Measurements from ENCODE around the gene TMEM108. TPM values are rescaled to one million over a fixed set of nuclear protein-coding genes. Genes with fewer than 3 reads are reported as not detected.

Gene TMEM108
- total RNA-seq, 4 donors from 2014 or later = 0.21 to 1.5 TPM; not detected in 2

GRCh38 chr3:133361435-133361834 lies 323.2 kb downstream of the TMEM108 start:
- no peaks in the 10 kb centered on the region for H3K27me3 ChIP-seq
- H3K4me3 ChIP-seq = no peak overlapping the region
- no peak for DNase-seq (ENCODE audit: low spot score in 2 of 2)
- H3K27ac ChIP-seq = no peak overlapping the region
- 72 to 84% methylated on average over 4 of the region's 4 CpGs for WGBS, 2 donors
- H3K4me1 ChIP-seq = no peaks in the 10 kb centered on the region
- TF ChIP-seq POLR2A (IDR thresholded peaks at IDR 0.05) (no peak), EP300 (IDR thresholded peaks at IDR 0.05) (no peak)
- H3K9me3 ChIP-seq = peaks cover 0 to 8% (median 0%) of the 10 kb centered on the region in 4 donors
- no peaks in the 10 kb centered on the region for H3K36me3 ChIP-seq

DNA sequence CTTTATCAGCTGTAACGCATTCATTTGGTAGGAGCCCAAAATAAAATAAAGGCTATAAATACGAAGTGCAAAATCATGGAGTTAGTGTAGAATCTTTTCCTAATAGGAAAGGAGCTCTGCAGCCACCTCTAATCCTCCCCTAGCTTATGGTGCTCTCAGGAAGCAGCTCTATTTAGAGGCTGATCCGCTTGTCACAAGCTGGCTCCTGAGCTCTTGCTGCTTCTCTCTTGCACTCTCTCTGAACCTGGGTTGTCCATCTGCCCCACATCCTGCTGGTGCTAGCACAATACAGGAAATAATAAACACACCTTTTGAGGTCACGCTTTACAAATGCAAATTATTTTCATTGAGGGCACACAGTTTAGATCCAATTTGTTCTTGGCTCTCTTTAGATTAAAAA lies 324.3 kb downstream of the TMEM108 start:
- H3K9me3 ChIP-seq = no peaks in the 10 kb centered on the region
- no peak overlapping the region for H3K27ac ChIP-seq
- no peak for DNase-seq (ENCODE audit: low spot score in 2 of 2)
- H3K4me1 ChIP-seq = no peaks in the 10 kb centered on the region
- H3K4me3 ChIP-seq = no peak overlapping the region
- 84% methylated on average over 4 of the region's 4 CpGs for WGBS, 2 donors
- TF ChIP-seq POLR2A (IDR thresholded peaks at IDR 0.05) (no peak), EP300 (IDR thresholded peaks at IDR 0.05) (no peak), CTCF (IDR thresholded peaks at IDR 0.05) (no peak)
- H3K27me3 ChIP-seq = no peaks in the 10 kb centered on the region
- H3K36me3 ChIP-seq = no peaks in the 10 kb centered on the region

GRCh38 chr3:133364704-133365103 lies 326.5 kb downstream of the TMEM108 start:
- TF ChIP-seq POLR2A (IDR thresholded peaks at IDR 0.05) (no peak), EP300 (IDR thresholded peaks at IDR 0.05) (no peak), CTCF (IDR thresholded peaks at IDR 0.05) (no peak)
- DNase-seq (ENCODE audit: low spot score in 2 of 2) = no peak
- Histone ChIP-seq H3K9me3 (no peaks in the 10 kb centered on the region), H3K36me3 (no peaks in the 10 kb centered on the region), H3K27ac (no peak overlapping the region), H3K4me3 (no peak overlapping the region), H3K4me1 (no peaks in the 10 kb centered on the region), H3K27me3 (no peaks in the 10 kb centered on the region)
- WGBS, 2 donors = 84 to 88% methylated on average over 4 of the region's 4 CpGs

GRCh38 chr3:133366921-133367320 lies 328.7 kb downstream of the TMEM108 start:
- no peaks in the 10 kb centered on the region for H3K27me3 ChIP-seq
- H3K4me1 ChIP-seq = no peaks in the 10 kb centered on the region
- no peak overlapping the region for H3K27ac ChIP-seq
- no peaks in the 10 kb centered on the region for H3K9me3 ChIP-seq
- no peak overlapping the region for H3K4me3 ChIP-seq
- WGBS, 2 donors = 83 to 98% methylated on average over 2 of the region's 2 CpGs
- no peak for DNase-seq (ENCODE audit: low spot score in 2 of 2)
- H3K36me3 ChIP-seq = no peaks in the 10 kb centered on the region
- TF ChIP-seq EP300 (IDR thresholded peaks at IDR 0.05) (no peak), CTCF (IDR thresholded peaks at IDR 0.05) (no peak), POLR2A (IDR thresholded peaks at IDR 0.05) (no peak)

- TF ChIP-seq POLR2A (IDR thresholded peaks at IDR 0.05) (no peak), CTCF (IDR thresholded peaks at IDR 0.05) (no peak), EP300 (IDR thresholded peaks at IDR 0.05) (no peak)
Measured at GRCh38 chr3:133367403-133367802, 329.2 kb downstream of the TMEM108 start.

DNA sequence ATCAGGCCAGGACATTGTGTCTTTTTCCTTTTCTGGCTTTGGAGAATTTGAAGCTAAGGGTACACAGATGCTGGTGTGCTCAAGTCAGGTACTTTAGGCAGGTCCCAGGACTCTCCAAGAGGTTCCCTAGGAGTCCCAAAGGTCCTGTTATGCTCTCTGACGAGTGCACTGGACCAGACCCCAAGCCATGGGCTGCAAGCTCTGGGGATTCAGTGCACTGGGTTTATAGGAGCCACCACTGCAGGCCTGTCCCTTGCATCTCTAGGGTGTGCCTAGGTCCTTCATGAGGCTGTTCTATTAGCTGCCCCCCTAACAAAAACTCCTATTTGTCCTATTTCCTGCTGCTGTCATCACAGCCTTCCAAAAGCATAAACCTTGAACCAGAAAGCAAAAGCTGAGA lies 329.8 kb downstream of the TMEM108 start:
- Histone ChIP-seq H3K4me3 (no peak overlapping the region), H3K9me3 (no peaks in the 10 kb centered on the region), H3K27ac (no peak overlapping the region), H3K36me3 (no peaks in the 10 kb centered on the region), H3K27me3 (no peaks in the 10 kb centered on the region), H3K4me1 (no peaks in the 10 kb centered on the region)
- 54 to 67% methylated on average over 1 of the region's 1 CpG for WGBS, 2 donors
- TF ChIP-seq CTCF (IDR thresholded peaks at IDR 0.05) (no peak), EP300 (IDR thresholded peaks at IDR 0.05) (no peak), POLR2A (IDR thresholded peaks at IDR 0.05) (no peak)
- DNase-seq (ENCODE audit: low spot score in 2 of 2) = no peak

More at GRCh38 chr3:133367403-133367802, 329.2 kb downstream of the TMEM108 start:
- no peaks in the 10 kb centered on the region for H3K9me3 ChIP-seq
- no peak overlapping the region for H3K4me3 ChIP-seq
- WGBS, 2 donors = 92 to 97% methylated on average over 2 to 3 of the region's 3 CpGs
- no peak for DNase-seq (ENCODE audit: low spot score in 2 of 2)
- no peaks in the 10 kb centered on the region for H3K36me3 ChIP-seq
- no peak overlapping the region for H3K27ac ChIP-seq
- no peaks in the 10 kb centered on the region for H3K27me3 ChIP-seq
- no peaks in the 10 kb centered on the region for H3K4me1 ChIP-seq
